SK-N-SH (cell line): ENCODE results near the gene VDAC1. TPM values are rescaled to one million over a fixed set of nuclear protein-coding genes. Genes with fewer than 3 reads are reported as not detected.

Experiments used
- CTCF ChIA-PET: fragments of 300-600, 350-600 bp; formaldehyde crosslinking; extraction: SDS; loops from one replicate; lab custom pipeline; 2021; lab: Yijun Ruan, JAX
- POLR2A ChIA-PET: fragments of 350-600 bp; sonication (Branson Sonifier 250); formaldehyde crosslinking; extraction: SDS; loops from one replicate; lab custom pipeline; 2020; ENCODE audit warnings: antibody characterized with exemption, inconsistent platforms; lab: Yijun Ruan, JAX
- DNase-seq: peaks from one replicate; pipeline ENCODE4 v3.0.0; 2012
- H2AFZ ChIP-seq: fragments of 200-600 bp; sonication (generic); 2 replicates; pipeline ENCODE4 v1.8.1; 2016; ENCODE audit warnings: antibody characterized with exemption, mild to moderate bottlenecking, low read depth
- H3F3A ChIP-seq: fragments of 200-600 bp; sonication (generic); replicated peaks from 2 replicates; pipeline ENCODE3; 2016; ENCODE audit warnings: antibody characterized with exemption, mild to moderate bottlenecking; ENCODE audit not compliant: insufficient read depth
- H3K27ac ChIP-seq, 2 experiments: fragments of 200-500 bp in 1 of 2; fragments of 200-600 bp in 1 of 2; sonication (Bioruptor generic) in 1 of 2; sonication (generic), shearing (Covaris generic) in 1 of 2; 2 replicates each; pipeline versions ENCODE4 v1.5.1 to v1.6.1; 2014 to 2016; ENCODE audit warnings: low read depth in 2 of 2, inconsistent platforms in 1 of 2, low read length in 1 of 2, mild to moderate bottlenecking in 1 of 2, mixed read lengths in 1 of 2
- H3K27me3 ChIP-seq: fragments of 200-600 bp; sonication (generic), shearing (Covaris generic); 2 replicates; pipeline ENCODE4 v1.6.1; 2016; ENCODE audit warnings: mixed run types; ENCODE audit not compliant: insufficient read depth
- H3K36me3 ChIP-seq, 2 experiments: fragments of 200-500 bp in 1 of 2; fragments of 200-600 bp in 1 of 2; sonication (Bioruptor generic) in 1 of 2; sonication (generic) in 1 of 2; replicated peaks in 1 of 2; 2 replicates each; pipeline versions ENCODE3 to v1.5.1; 2014 to 2016; ENCODE audit warnings: low read length in 1 of 2, mild to moderate bottlenecking in 1 of 2; ENCODE audit not compliant: insufficient read depth in 2 of 2, control insufficient read depth in 1 of 2
- H3K4me1 ChIP-seq, 2 experiments: fragments of 200-500 bp in 1 of 2; fragments of 200-600 bp in 1 of 2; sonication (Bioruptor generic) in 1 of 2; sonication (generic), shearing (Covaris generic) in 1 of 2; 2 replicates each; pipeline versions ENCODE4 v1.5.1 to v1.6.1; 2014 to 2016; ENCODE audit warnings: low read depth in 1 of 2, low read length in 1 of 2, mixed run types in 1 of 2; ENCODE audit not compliant: insufficient read depth in 2 of 2, control insufficient read depth in 1 of 2
- H3K4me2 ChIP-seq: fragments of 200-600 bp; sonication (generic), shearing (Covaris generic); 2 replicates; pipeline ENCODE4 v1.6.1; 2017; ENCODE audit warnings: mixed run types
- H3K4me3 ChIP-seq, 2 experiments: fragments of 200-500 bp in 1 of 2; fragments of 200-600 bp in 1 of 2; sonication (Bioruptor generic) in 1 of 2; sonication (generic), shearing (Covaris generic) in 1 of 2; 2 replicates each; pipeline versions ENCODE4 v1.5.1 to v1.8.1; 2014 to 2016; ENCODE audit warnings: low read depth in 2 of 2, inconsistent platforms in 1 of 2, low read length in 1 of 2, mild to moderate bottlenecking in 1 of 2, mixed read lengths in 1 of 2, moderate library complexity in 1 of 2
- H3K79me2 ChIP-seq: fragments of 200-600 bp; sonication (generic); 2 replicates; pipeline ENCODE4 v1.8.1; 2017; ENCODE audit warnings: mild to moderate bottlenecking; ENCODE audit not compliant: insufficient read depth
- H3K9ac ChIP-seq: fragments of 200-600 bp; sonication (generic); 2 replicates; pipeline ENCODE4 v1.6.1; 2017; ENCODE audit warnings: mixed run types
- H3K9me2 ChIP-seq: fragments of 200-600 bp; sonication (generic); 2 replicates; pipeline ENCODE4 v1.6.1; 2017; ENCODE audit warnings: mixed run types
- H3K9me3 ChIP-seq: fragments of 200-600 bp; sonication (generic); 2 replicates; pipeline ENCODE4 v1.6.1; 2017; ENCODE audit warnings: mixed run types, mild to moderate bottlenecking, moderate library complexity
- H4K20me1 ChIP-seq: fragments of 200-600 bp; sonication (generic); 2 replicates; pipeline ENCODE4 v1.6.1; 2017; ENCODE audit warnings: mild to moderate bottlenecking, mixed run types; ENCODE audit not compliant: insufficient read depth
- NFIC ChIP-seq: IDR thresholded peaks from 2 replicates; pipeline ENCODE4 v1.4.0; 2012; ENCODE audit warnings: borderline replicate concordance
- RFX5 ChIP-seq: IDR thresholded peaks from 2 replicates; pipeline ENCODE4 v1.6.1; 2012; ENCODE audit warnings: mild to moderate bottlenecking, improper control_type of control experiment, low read length
- SIN3A ChIP-seq: IDR thresholded peaks from 2 replicates; pipeline ENCODE4 v1.6.1; 2012; ENCODE audit warnings: low read depth, mild to moderate bottlenecking, low read length, moderate library complexity, borderline replicate concordance
- SMC3 ChIP-seq: IDR thresholded peaks from 2 replicates; pipeline ENCODE4 v1.6.1; 2012; ENCODE audit warnings: low read depth, low read length, improper control_type of control experiment
- TAF1 ChIP-seq: IDR thresholded peaks from 2 replicates; pipeline ENCODE4 v1.6.1; 2012; ENCODE audit warnings: low read depth, mild to moderate bottlenecking, low read length, moderate library complexity, borderline replicate concordance
- USF1 ChIP-seq: IDR thresholded peaks from 2 replicates; pipeline ENCODE4 v1.4.0; 2012; ENCODE audit warnings: low read depth, borderline replicate concordance
- YY1 ChIP-seq: IDR thresholded peaks from 2 replicates; pipeline ENCODE4 v1.4.0; 2012; ENCODE audit warnings: low read depth, mild to moderate bottlenecking
- WGBS: methylation state at CpG from one replicate; pipeline ENCODE4 v1.1.6; 2017; ENCODE audit warnings: low lambda C conversion rate; 5-methylcytosine and 5-hydroxymethylcytosine counted together
- polyA plus RNA-seq, 3 experiments: library from polyadenylated mRNA; depleted of rRNA; stranded (reverse); fragments of >200 nt; gene quantifications; 2 replicates each; pipeline ENCODE4 v1.2.3, GENCODE V29; 2012

VDAC1 gene
- polyA plus RNA-seq, 1 of the 3 experiments (the other 2 are of a cell fraction), result 166 TPM

GRCh38 chr5:134007581-134008265, 2.9 kb upstream of the VDAC1 start:
- Histone ChIP-seq H3K27ac (peak overlapping the region in 1 of 2 experiments; percentile 58; a peak in 2 of 4 replicates), H3K9me3 (no peaks in the 10 kb centered on the region), H3K9ac (no peak overlapping the region), H3K36me3 (no peaks in the 10 kb centered on the region), H4K20me1 (peaks cover 11% of the 10 kb centered on the region), H3K4me2 (no peak overlapping the region), H3K27me3 (no peaks in the 10 kb centered on the region), H2AFZ (no peak overlapping the region), H3K4me3 (no peak overlapping the region), H3K79me2 (peaks cover 30% of the 10 kb centered on the region), H3F3A (peaks cover 9% of the 10 kb centered on the region), H3K4me1 (peaks cover 12 to 28% of the 10 kb centered on the region in 2 experiments; a peak in 2 of 4 replicates), H3K9me2 (no peaks in the 10 kb centered on the region)
- DNase-seq, result peak; percentile 86
- peak; percentile 79; the same call in 1 of the 2 replicates for TF ChIP-seq USF1
- no peak for TF ChIP-seq SIN3A
- WGBS, result 60% methylated on average over 12 of the region's 14 CpGs
- ChIA-PET CTCF (interaction anchor here (1.4 to 6.7 kb wide), 4 partner anchors 9 to 32 kb away, joined by 4 to 32 read pairs (median 7); no protein-coding TSS in a partner anchor), POLR2A (no interaction called here)

GRCh38 chr5:134006115-134006514, 1.3 kb upstream of the VDAC1 start:
- H4K20me1 ChIP-seq, result peaks cover 27% of the 10 kb centered on the region
- POLR2A ChIA-PET, result no interaction called here
- peak overlapping the region; percentile 98 for H3K4me2 ChIP-seq
- no peak overlapping the region for H3K9ac ChIP-seq
- no peak overlapping the region for H2AFZ ChIP-seq
- H3K79me2 ChIP-seq, result peaks cover 46% of the 10 kb centered on the region
- TF ChIP-seq SMC3 (no peak), TAF1 (no peak), RFX5 (no peak)
- H3K4me1 ChIP-seq, result peaks cover 16 to 33% of the 10 kb centered on the region in 2 experiments; a peak in 2 of 4 replicates
- H3K4me3 ChIP-seq, result peak overlapping the region in 1 of 2 experiments; percentile 83; a peak in 2 of 4 replicates
- CTCF ChIA-PET, result interaction anchor here (1.1 to 6.7 kb wide), 2 partner anchors 10 to 33 kb away, joined by 6 to 32 read pairs; no protein-coding TSS in a partner anchor
- WGBS, result 96% methylated on average over 8 of the region's 13 CpGs
- H3F3A ChIP-seq, result peaks cover 9% of the 10 kb centered on the region
- H3K9me2 ChIP-seq, result no peaks in the 10 kb centered on the region
- DNase-seq, result no peak
- H3K27me3 ChIP-seq, result no peaks in the 10 kb centered on the region
- peak overlapping the region; percentile 92 to 95; a peak in 3 of 4 replicates for H3K27ac ChIP-seq
- H3K9me3 ChIP-seq, result no peaks in the 10 kb centered on the region
- H3K36me3 ChIP-seq, result peaks cover 2 to 4% of the 10 kb centered on the region in 2 experiments

GRCh38 chr5:134005417-134006061, 764 bp upstream of the VDAC1 start:
- Histone ChIP-seq H3K27ac (peak overlapping the region; percentile 92 to 95), H3F3A (peaks cover 9% of the 10 kb centered on the region), H3K4me3 (peak overlapping the region; percentile 75 to 83), H3K27me3 (no peaks in the 10 kb centered on the region), H3K9me2 (no peaks in the 10 kb centered on the region), H3K79me2 (peaks cover 52% of the 10 kb centered on the region), H3K36me3 (peaks cover 4 to 10% of the 10 kb centered on the region in 2 experiments), H3K4me1 (peaks cover 16 to 33% of the 10 kb centered on the region in 2 experiments; a peak in 2 of 4 replicates), H3K9me3 (no peaks in the 10 kb centered on the region), H4K20me1 (peaks cover 33% of the 10 kb centered on the region), H3K9ac (peak overlapping the region; percentile 97), H3K4me2 (peak overlapping the region; percentile 98), H2AFZ (peak overlapping the region; percentile 83)
- 35% methylated on average over 39 of the region's 40 CpGs for WGBS
- DNase-seq, result peak; percentile 74
- POLR2A ChIA-PET, result interaction anchor here (0.6 to 1.9 kb wide), 4 partner anchors 14 to 102 kb away, joined by 3 to 8 read pairs (median 4); no protein-coding TSS in a partner anchor
- CTCF ChIA-PET, result interaction anchor here (0.8 to 6.7 kb wide), 2 partner anchors 21 to 34 kb away, joined by 3 to 32 read pairs; no protein-coding TSS in a partner anchor
- TF ChIP-seq YY1 (0 out of 2 replicates have a peak, but pooled peaks have one; percentile 0), NFIC (no peak)
